GM19397 (cell line): ENCODE measurements around the gene FSIP1.
"Not testable (repeated sequence)": the region's sequence is repeated elsewhere in the genome, so short reads cannot be mapped to it uniquely, and the experiment has no call there.

ENCODE experiments used
- ATAC-seq: cut with Tn5 transposase; IDR thresholded peaks from one replicate; pipeline ENCODE4 v1.9.1; 2021; ENCODE audit warnings: mild to moderate bottlenecking, moderate library complexity; ENCODE audit not compliant: unreplicated experiment

FSIP1 gene

DNA sequence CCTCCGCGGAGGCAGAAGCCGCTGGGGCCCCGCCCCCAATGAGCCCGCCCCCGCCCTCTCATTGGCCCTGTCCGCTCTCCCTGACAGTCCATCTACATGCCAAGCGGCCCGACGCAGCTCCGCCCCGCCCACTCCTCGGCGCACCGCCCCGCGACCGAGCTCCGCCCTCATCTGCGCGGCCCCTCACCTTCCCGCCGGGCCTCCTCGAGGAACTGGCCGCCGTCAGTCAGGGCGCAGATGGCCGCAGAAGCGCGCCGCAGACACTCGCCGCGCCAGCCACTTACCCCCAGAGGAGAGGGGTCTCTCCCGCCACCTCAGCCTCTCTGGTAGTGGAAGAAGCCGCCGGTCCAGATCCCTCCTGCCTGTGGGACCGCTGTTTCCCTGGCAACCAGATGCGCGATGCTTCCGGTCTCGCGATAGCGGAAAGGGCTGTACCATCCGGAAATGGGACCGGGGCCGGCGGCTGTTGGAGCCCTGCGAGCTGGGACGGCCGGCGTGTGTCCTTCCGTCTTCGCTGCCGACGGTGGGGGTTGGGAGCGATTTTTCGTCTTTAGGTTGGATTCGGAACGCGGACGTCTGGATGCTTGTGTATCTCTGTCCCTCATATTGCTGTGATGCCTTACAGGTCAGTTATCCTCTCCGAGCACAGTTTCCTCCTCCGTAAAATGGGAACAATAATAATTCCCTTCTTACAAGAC is at the start of gene FSIP1:
Gene FSIP1, minus strand, starts transcription at position 401 of the 698 bp plus-strand sequence. CDS start 6,317 bp downstream, outside the sequence.
- ATAC-seq = peak; percentile 99

DNA sequence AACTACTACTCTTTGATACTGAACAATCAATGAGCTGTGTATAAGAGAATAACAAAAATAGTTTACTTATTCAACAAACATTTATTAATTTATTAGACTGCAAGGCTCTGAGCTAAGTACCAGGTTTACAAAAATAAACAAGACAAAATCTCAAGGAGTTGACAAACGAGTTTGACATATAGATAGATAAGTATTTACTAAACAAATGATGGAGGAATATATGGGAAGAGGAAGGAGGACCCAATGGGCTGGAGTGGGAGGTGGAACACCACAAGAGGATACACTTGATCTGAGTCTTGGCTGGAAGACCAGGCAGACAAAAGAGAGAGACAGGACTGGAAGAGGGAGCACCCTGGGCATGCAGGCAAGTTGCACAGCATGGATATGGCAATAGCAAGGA is 47.5 kb upstream of the FSIP1 start:
- no peak for ATAC-seq

DNA sequence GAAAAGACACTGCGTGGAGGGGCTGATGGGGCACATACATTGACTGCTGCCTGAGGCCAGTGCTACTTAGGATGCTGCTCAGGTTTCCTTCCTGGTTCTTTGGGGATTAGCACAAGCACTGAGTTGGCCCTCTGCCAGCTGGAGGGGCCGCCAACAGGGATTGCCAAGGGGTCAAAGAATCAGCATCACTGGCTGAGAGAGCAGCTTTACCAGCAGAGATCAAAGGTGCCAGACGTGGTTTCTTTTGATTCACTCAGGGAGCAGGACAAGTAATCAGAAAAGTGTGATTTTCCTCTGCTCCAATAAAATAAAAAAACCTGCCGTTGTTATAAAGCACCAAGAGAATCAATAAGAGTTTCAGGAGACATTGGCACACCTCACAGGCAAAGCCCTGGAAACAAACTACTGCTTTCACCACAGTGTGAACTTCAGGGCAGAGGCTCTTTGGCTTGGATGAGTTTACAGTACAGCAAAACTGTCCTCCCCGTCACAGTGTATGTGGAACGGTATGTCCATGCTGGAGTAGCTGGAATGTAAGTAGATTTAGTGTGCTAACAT is 45.8 kb upstream of the FSIP1 start:
- no peak for ATAC-seq

DNA sequence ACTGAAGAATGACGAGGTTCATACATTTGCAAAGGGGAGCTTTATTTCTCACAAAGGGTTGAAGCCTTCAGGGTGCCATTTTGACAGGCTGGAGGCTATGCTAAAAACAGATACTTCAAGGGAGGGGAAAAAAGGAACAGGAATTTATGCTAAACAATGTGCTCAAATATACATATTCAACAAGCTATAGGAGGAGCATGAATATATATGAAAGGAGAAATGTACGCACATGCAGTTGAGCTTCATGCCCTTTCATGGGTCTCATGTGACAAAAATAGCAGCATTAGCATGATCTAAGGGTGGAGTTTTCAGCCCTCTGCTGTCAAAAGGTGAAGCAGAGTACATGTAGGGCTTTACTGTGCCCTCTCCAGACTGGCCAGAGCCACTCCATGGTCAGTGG is 44.3 kb upstream of the FSIP1 start:
- ATAC-seq = no peak

- no peak for ATAC-seq
Observed at GRCh38 chr15:39823634-39824033, 41.0 kb upstream of the FSIP1 start.

DNA sequence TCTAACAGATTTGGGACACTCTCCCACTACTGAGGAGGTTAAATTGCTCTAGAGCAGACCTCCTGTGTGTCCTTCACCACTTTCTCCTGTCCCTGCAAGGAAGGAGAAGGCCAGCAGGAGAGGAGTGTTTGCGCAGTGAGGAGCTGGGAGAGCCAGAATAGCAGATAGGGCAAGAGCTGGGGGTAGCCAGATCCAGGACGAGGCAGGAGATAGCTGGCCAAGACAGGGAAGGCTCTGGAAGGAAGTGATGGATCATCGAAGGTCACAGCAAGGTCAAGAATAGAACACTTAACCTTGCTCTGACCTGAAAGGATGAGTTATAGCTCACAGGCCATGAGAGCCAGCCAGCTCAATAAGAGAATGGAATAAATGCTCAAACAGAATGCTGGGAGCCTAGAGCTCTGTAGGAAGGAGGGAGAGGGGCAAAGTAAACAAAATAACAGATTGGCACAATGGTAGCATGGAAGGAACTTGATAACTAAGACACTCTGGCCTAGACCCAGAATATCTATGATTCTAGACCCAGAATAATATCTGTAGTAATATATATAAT is 37.5 kb upstream of the FSIP1 start:
- no peak for ATAC-seq

DNA sequence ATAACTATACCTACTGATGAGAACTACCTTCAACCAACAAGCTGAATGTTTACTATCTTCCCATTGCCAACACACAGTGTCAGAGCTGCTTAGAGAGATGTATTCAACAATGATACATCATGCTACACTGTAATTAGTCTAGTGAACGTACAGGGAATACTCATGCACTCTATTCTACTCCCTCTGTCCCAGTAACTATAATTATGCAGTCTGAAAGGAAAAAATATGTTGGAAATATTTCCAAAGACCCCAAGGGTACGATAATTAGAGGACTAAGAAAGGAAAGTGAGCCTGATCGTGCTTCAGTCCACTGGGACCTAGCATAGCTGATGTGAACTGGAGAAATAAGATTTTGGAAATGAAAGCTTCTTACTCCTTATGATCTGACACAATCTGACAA is 36.9 kb upstream of the FSIP1 start:
- no peak for ATAC-seq

- no peak for ATAC-seq
Observed at GRCh38 chr15:39817892-39818291, 35.3 kb upstream of the FSIP1 start.

GRCh38 chr15:39814489-39814888 is 31.8 kb upstream of the FSIP1 start:
- ATAC-seq = no peak

GRCh38 chr15:39812651-39813050 is 30.0 kb upstream of the FSIP1 start:
- ATAC-seq = not testable (repeated sequence)

- no peak for ATAC-seq
Observed at GRCh38 chr15:39808909-39809308, 26.3 kb upstream of the FSIP1 start.

- no peak for ATAC-seq
Observed at GRCh38 chr15:39807791-39808190, 25.1 kb upstream of the FSIP1 start.

GRCh38 chr15:39804026-39804425 is 21.4 kb upstream of the FSIP1 start:
- ATAC-seq = no peak

GRCh38 chr15:39803016-39803415 is 20.4 kb upstream of the FSIP1 start:
- ATAC-seq = no peak

DNA sequence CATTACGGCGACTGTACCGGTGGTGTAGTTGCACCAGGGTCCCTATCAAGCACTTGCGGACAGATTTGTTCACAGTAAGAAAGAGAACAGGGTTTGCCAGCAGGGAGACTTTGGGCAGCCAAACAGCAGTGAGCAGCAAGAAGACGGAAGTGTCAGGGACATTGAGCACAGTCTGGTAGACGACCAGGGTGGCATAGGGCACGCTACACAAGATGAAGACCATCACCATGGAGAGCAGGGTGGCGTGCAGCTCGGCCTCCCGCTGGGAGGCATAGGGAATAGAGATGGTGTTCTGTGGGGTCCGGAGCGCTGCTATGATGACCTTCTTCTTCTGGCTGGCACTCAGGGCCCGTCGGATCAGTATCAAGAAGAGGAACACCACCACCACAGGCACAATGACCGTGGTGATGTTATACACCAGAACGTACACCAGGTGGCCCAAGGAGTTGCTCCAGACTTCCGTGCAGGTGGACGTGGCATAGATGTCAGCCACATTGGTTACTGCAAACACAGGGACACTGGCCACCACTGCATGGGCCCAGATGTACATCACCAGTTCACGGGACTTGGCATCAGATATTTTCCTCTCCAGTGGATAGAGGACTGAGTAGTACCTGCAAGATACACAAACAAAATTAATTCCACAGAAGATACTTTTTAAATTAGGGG is 19.1 kb upstream of the FSIP1 start:
- no peak for ATAC-seq

DNA sequence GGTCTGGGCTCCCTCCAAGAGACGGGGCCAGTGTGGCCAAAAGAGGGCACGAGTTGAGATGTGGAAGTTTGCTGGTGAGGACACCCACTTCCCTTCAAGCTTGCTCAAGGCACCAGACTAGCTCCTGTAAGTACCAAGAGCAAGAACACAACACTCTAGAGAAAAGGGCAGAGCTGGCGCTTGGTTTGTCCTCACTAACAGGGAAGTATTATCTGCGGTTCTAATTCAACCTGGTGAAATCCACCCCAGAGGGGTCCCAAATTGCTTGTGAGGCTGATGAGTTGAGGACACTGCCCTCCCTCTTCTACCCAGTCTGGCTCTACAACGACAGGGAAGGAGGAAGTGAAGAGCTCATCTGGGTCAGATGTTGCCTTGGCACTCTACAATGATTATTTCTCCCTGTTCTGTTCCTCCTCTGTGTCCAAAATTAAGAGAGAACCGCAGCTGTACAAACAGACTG is 16.9 kb upstream of the FSIP1 start:
- ATAC-seq = no peak

- ATAC-seq = no peak
Observed at GRCh38 chr15:39798382-39798781, 15.7 kb upstream of the FSIP1 start.

DNA sequence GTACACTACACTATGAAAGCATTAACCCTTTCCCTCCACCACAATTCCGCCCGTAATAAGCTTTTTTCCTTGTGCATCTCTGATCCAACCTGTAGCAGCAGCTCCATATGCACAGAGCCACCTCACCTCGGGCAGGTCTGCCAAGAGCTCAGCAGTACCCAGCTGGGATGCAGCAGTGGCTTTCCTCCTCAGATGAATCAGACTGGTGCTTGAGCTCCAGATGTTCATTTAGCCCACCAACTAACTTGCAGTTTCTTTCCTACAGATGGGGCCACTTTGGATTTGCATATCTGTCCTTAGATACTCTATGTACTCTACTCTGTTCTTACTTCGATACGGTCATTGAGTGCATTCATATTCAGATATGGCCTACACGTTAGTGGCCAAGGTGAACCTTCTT is 14.8 kb upstream of the FSIP1 start:
- ATAC-seq = no peak

GRCh38 chr15:39796601-39797000 is 14.0 kb upstream of the FSIP1 start:
- ATAC-seq = no peak

GRCh38 chr15:39795486-39795885 is 12.8 kb upstream of the FSIP1 start:
- no peak for ATAC-seq

GRCh38 chr15:39794954-39795353 is 12.3 kb upstream of the FSIP1 start:
- ATAC-seq = no peak

DNA sequence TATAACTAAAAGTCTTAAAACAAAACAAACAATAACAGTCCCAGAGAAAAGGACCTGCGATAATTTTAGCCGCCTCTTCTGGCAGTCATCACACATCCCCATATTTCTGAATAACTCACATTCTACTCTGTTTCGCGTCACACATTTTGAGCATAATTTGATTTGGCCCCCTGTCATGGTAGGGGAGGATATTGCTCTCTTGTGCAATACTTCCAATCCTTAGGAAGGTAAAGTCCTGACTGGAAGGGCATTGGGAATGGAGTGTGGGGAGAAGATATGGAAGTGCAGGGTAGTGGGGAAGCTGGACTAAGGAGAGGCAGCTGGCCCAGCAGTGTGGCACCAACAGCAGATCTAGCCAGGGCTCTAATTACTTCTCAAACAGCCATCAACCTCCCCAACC is 11.3 kb upstream of the FSIP1 start:
- ATAC-seq = no peak
